SK-N-SH (cell line): ENCODE measurements around the gene POU2AF1. TPM values are rescaled to one million over a fixed set of nuclear protein-coding genes. Genes with fewer than 3 reads are reported as not detected.

Experiments used
- CTCF ChIA-PET: fragments of 300-600, 350-600 bp; formaldehyde crosslinking; extraction: SDS; loops from one replicate; lab custom pipeline; 2021; lab: Yijun Ruan, JAX
- POLR2A ChIA-PET: fragments of 350-600 bp; sonication (Branson Sonifier 250); formaldehyde crosslinking; extraction: SDS; loops from one replicate; lab custom pipeline; 2020; ENCODE audit warnings: antibody characterized with exemption, inconsistent platforms; lab: Yijun Ruan, JAX
- DNase-seq: peaks from one replicate; pipeline ENCODE4 v3.0.0; 2012
- H2AFZ ChIP-seq: fragments of 200-600 bp; sonication (generic); 2 replicates; pipeline ENCODE4 v1.8.1; 2016; ENCODE audit warnings: antibody characterized with exemption, mild to moderate bottlenecking, low read depth
- H3F3A ChIP-seq: fragments of 200-600 bp; sonication (generic); replicated peaks from 2 replicates; pipeline ENCODE3; 2016; ENCODE audit warnings: antibody characterized with exemption, mild to moderate bottlenecking; ENCODE audit not compliant: insufficient read depth
- H3K27ac ChIP-seq, 2 experiments: fragments of 200-500 bp in 1 of 2; fragments of 200-600 bp in 1 of 2; sonication (Bioruptor generic) in 1 of 2; sonication (generic), shearing (Covaris generic) in 1 of 2; 2 replicates each; pipeline versions ENCODE4 v1.5.1 to v1.6.1; 2014 to 2016; ENCODE audit warnings: low read depth in 2 of 2, inconsistent platforms in 1 of 2, low read length in 1 of 2, mild to moderate bottlenecking in 1 of 2, mixed read lengths in 1 of 2
- H3K27me3 ChIP-seq: fragments of 200-600 bp; sonication (generic), shearing (Covaris generic); 2 replicates; pipeline ENCODE4 v1.6.1; 2016; ENCODE audit warnings: mixed run types; ENCODE audit not compliant: insufficient read depth
- H3K36me3 ChIP-seq, 2 experiments: fragments of 200-500 bp in 1 of 2; fragments of 200-600 bp in 1 of 2; sonication (Bioruptor generic) in 1 of 2; sonication (generic) in 1 of 2; replicated peaks in 1 of 2; 2 replicates each; pipeline versions ENCODE3 to v1.5.1; 2014 to 2016; ENCODE audit warnings: low read length in 1 of 2, mild to moderate bottlenecking in 1 of 2; ENCODE audit not compliant: insufficient read depth in 2 of 2, control insufficient read depth in 1 of 2
- H3K4me1 ChIP-seq, 2 experiments: fragments of 200-500 bp in 1 of 2; fragments of 200-600 bp in 1 of 2; sonication (Bioruptor generic) in 1 of 2; sonication (generic), shearing (Covaris generic) in 1 of 2; 2 replicates each; pipeline versions ENCODE4 v1.5.1 to v1.6.1; 2014 to 2016; ENCODE audit warnings: low read depth in 1 of 2, low read length in 1 of 2, mixed run types in 1 of 2; ENCODE audit not compliant: insufficient read depth in 2 of 2, control insufficient read depth in 1 of 2
- H3K4me2 ChIP-seq: fragments of 200-600 bp; sonication (generic), shearing (Covaris generic); 2 replicates; pipeline ENCODE4 v1.6.1; 2017; ENCODE audit warnings: mixed run types
- H3K4me3 ChIP-seq, 2 experiments: fragments of 200-500 bp in 1 of 2; fragments of 200-600 bp in 1 of 2; sonication (Bioruptor generic) in 1 of 2; sonication (generic), shearing (Covaris generic) in 1 of 2; 2 replicates each; pipeline versions ENCODE4 v1.5.1 to v1.8.1; 2014 to 2016; ENCODE audit warnings: low read depth in 2 of 2, inconsistent platforms in 1 of 2, low read length in 1 of 2, mild to moderate bottlenecking in 1 of 2, mixed read lengths in 1 of 2, moderate library complexity in 1 of 2
- H3K79me2 ChIP-seq: fragments of 200-600 bp; sonication (generic); 2 replicates; pipeline ENCODE4 v1.8.1; 2017; ENCODE audit warnings: mild to moderate bottlenecking; ENCODE audit not compliant: insufficient read depth
- H3K9ac ChIP-seq: fragments of 200-600 bp; sonication (generic); 2 replicates; pipeline ENCODE4 v1.6.1; 2017; ENCODE audit warnings: mixed run types
- H3K9me2 ChIP-seq: fragments of 200-600 bp; sonication (generic); 2 replicates; pipeline ENCODE4 v1.6.1; 2017; ENCODE audit warnings: mixed run types
- H3K9me3 ChIP-seq: fragments of 200-600 bp; sonication (generic); 2 replicates; pipeline ENCODE4 v1.6.1; 2017; ENCODE audit warnings: mixed run types, mild to moderate bottlenecking, moderate library complexity
- H4K20me1 ChIP-seq: fragments of 200-600 bp; sonication (generic); 2 replicates; pipeline ENCODE4 v1.6.1; 2017; ENCODE audit warnings: mild to moderate bottlenecking, mixed run types; ENCODE audit not compliant: insufficient read depth
- CHD2 ChIP-seq: fragments of 150-350 bp; IDR thresholded peaks from 2 replicates; pipeline ENCODE4 v1.6.1; 2018; ENCODE audit warnings: low read length; ENCODE audit not compliant: partially characterized antibody
- GABPA ChIP-seq: IDR thresholded peaks from 2 replicates; pipeline ENCODE4 v1.4.0; 2012; ENCODE audit warnings: low read depth, mild to moderate bottlenecking
- JUND ChIP-seq: IDR thresholded peaks from 2 replicates; pipeline ENCODE4 v1.4.0; 2012
- RCOR1 ChIP-seq: fragments of 150-350 bp; IDR thresholded peaks from 2 replicates; pipeline ENCODE4 v1.6.1; 2017; ENCODE audit warnings: antibody characterized with exemption, low read length
- RXRA ChIP-seq: IDR thresholded peaks from 2 replicates; pipeline ENCODE4 v1.4.0; 2012; ENCODE audit warnings: low read depth, mild to moderate bottlenecking, borderline replicate concordance
- TAF1 ChIP-seq: IDR thresholded peaks from 2 replicates; pipeline ENCODE4 v1.6.1; 2012; ENCODE audit warnings: low read depth, mild to moderate bottlenecking, low read length, moderate library complexity, borderline replicate concordance
- USF1 ChIP-seq: IDR thresholded peaks from 2 replicates; pipeline ENCODE4 v1.4.0; 2012; ENCODE audit warnings: low read depth, borderline replicate concordance
- WGBS: methylation state at CpG from one replicate; pipeline ENCODE4 v1.1.6; 2017; ENCODE audit warnings: low lambda C conversion rate; 5-methylcytosine and 5-hydroxymethylcytosine counted together
- polyA plus RNA-seq, 3 experiments: library from polyadenylated mRNA; depleted of rRNA; stranded (reverse); fragments of >200 nt; gene quantifications; 2 replicates each; pipeline ENCODE4 v1.2.3, GENCODE V29; 2012

POU2AF1 gene
- polyA plus RNA-seq, 1 of the 3 experiments (the other 2 are of a cell fraction) = 0.07 TPM

- Histone ChIP-seq H3K36me3 (no peaks in the 10 kb centered on the region), H3K4me3 (no peak overlapping the region), H4K20me1 (no peaks in the 10 kb centered on the region)
- POLR2A ChIA-PET = no interaction called here
- CTCF ChIA-PET = interaction anchor here (2.0 kb wide), 1 partner anchor 64 kb away, joined by 6 read pairs; no protein-coding TSS in a partner anchor
- no peak for TF ChIP-seq CHD2
- no peak for TF ChIP-seq JUND
- TF ChIP-seq, all 33 proteins: peak for 0
- no peaks in the 10 kb centered on the region for H3K9me2 ChIP-seq
- no peaks in the 10 kb centered on the region for H3K27me3 ChIP-seq
- no peaks in the 10 kb centered on the region for H3F3A ChIP-seq
- no peak overlapping the region for H2AFZ ChIP-seq
- no peak for DNase-seq
- no peaks in the 10 kb centered on the region; the same call in 1 of the 2 replicates for H3K9me3 ChIP-seq
- no peaks in the 10 kb centered on the region for H3K79me2 ChIP-seq
- no peak overlapping the region for H3K27ac ChIP-seq
- H3K4me2 ChIP-seq = no peak overlapping the region
- no peaks in the 10 kb centered on the region for H3K4me1 ChIP-seq
- H3K9ac ChIP-seq = no peak overlapping the region
- WGBS = 67% methylated on average over 6 of the region's 6 CpGs
These were observed 31.9 kb downstream of the POU2AF1 start for GRCh38 chr11:111347002-111347722.

GRCh38 chr11:111344032-111344431, 35.0 kb downstream of the POU2AF1 start:
- H3K79me2 ChIP-seq = no peaks in the 10 kb centered on the region
- no peak overlapping the region for H2AFZ ChIP-seq
- H3K4me3 ChIP-seq = no peak overlapping the region
- H3K27me3 ChIP-seq = no peaks in the 10 kb centered on the region
- H3K36me3 ChIP-seq = no peaks in the 10 kb centered on the region
- no peak overlapping the region for H3K27ac ChIP-seq
- no peaks in the 10 kb centered on the region for H3F3A ChIP-seq
- 70% methylated on average over 3 of the region's 3 CpGs for WGBS
- no peak overlapping the region for H3K9ac ChIP-seq
- ChIA-PET CTCF (interaction anchor here (0.7 to 2.6 kb wide), 3 partner anchors 10 to 61 kb away, joined by 3 to 8 read pairs (median 7); no protein-coding TSS in a partner anchor), POLR2A (no interaction called here)
- no peaks in the 10 kb centered on the region for H3K9me2 ChIP-seq
- DNase-seq = no peak
- H3K4me2 ChIP-seq = no peak overlapping the region
- H4K20me1 ChIP-seq = no peaks in the 10 kb centered on the region
- H3K4me1 ChIP-seq = no peaks in the 10 kb centered on the region
- H3K9me3 ChIP-seq = peaks cover 3% of the 10 kb centered on the region; the same call in 1 of the 2 replicates
- no peak for TF ChIP-seq RCOR1
- TF ChIP-seq GABPA = no peak
- no peak for TF ChIP-seq USF1
- no peak for TF ChIP-seq RXRA
- TF ChIP-seq, all 33 proteins: peak for 0

- H3K79me2 ChIP-seq = no peaks in the 10 kb centered on the region
- H3K27ac ChIP-seq = no peak overlapping the region
- H3K4me2 ChIP-seq = no peak overlapping the region
- ChIA-PET CTCF (interaction anchor here (0.7 to 2.6 kb wide), 3 partner anchors 8 to 60 kb away, joined by 3 to 8 read pairs (median 7); no protein-coding TSS in a partner anchor), POLR2A (no interaction called here)
- DNase-seq = no peak
- H3K9me2 ChIP-seq = no peaks in the 10 kb centered on the region
- no peaks in the 10 kb centered on the region for H3K27me3 ChIP-seq
- H2AFZ ChIP-seq = no peak overlapping the region
- 70% methylated on average over 3 of the region's 3 CpGs for WGBS
- no peaks in the 10 kb centered on the region for H4K20me1 ChIP-seq
- H3K36me3 ChIP-seq = no peaks in the 10 kb centered on the region
- peaks cover 0 to 2% of the 10 kb centered on the region in 2 experiments; a peak in 1 of 4 replicates for H3K4me1 ChIP-seq
- no peaks in the 10 kb centered on the region for H3F3A ChIP-seq
- H3K9ac ChIP-seq = no peak overlapping the region
- H3K9me3 ChIP-seq = 0 out of 2 replicates have a peak, but pooled peaks cover 3% of the 10 kb centered on the region
- H3K4me3 ChIP-seq = no peak overlapping the region
- TF ChIP-seq TAF1 = no peak
- TF ChIP-seq, all 33 proteins: peak for 0
These were observed 36.7 kb downstream of the POU2AF1 start for GRCh38 chr11:111342329-111342728.
